ENCODE measurements around the gene CXCL12. TPM values are rescaled to one million over a fixed set of nuclear protein-coding genes. Genes with fewer than 3 reads are reported as not detected.

CXCL12 gene
- total RNA-seq, 2 donors from 2014 or later: 6.9 to 19.6 TPM

DNA sequence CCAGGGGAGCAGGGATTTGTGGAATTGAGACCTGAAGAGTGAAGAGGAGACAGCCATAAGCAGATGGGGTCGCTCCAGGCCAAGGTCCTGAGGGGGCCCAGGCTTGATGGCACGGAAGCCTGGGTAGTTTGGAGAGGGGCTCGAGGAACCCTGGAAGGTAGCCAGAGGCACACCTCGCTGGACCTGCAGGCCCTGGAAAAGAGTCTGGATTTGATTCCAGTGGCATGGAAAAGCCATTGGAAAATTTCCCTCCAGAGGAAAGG is 31.8 kb downstream of the CXCL12 start:
- no peak overlapping the region for H3K27ac ChIP-seq
- H3K36me3 ChIP-seq: no peaks in the 10 kb centered on the region
- intact Hi-C loops (cut with DNase I): no loop called here
- no peak for DNase-seq (ENCODE audit: low spot score)
- 96% methylated on average over 4 of the region's 4 CpGs for WGBS
- H3K4me1 ChIP-seq (replicated peaks): no peaks in the 10 kb centered on the region
- no peak overlapping the region for H3K4me3 ChIP-seq
- TF ChIP-seq POLR2AphosphoS5 (IDR thresholded peaks at IDR 0.05): no peak
- TF ChIP-seq POLR2A (IDR thresholded peaks at IDR 0.05): no peak
- TF ChIP-seq, protein P1, sequence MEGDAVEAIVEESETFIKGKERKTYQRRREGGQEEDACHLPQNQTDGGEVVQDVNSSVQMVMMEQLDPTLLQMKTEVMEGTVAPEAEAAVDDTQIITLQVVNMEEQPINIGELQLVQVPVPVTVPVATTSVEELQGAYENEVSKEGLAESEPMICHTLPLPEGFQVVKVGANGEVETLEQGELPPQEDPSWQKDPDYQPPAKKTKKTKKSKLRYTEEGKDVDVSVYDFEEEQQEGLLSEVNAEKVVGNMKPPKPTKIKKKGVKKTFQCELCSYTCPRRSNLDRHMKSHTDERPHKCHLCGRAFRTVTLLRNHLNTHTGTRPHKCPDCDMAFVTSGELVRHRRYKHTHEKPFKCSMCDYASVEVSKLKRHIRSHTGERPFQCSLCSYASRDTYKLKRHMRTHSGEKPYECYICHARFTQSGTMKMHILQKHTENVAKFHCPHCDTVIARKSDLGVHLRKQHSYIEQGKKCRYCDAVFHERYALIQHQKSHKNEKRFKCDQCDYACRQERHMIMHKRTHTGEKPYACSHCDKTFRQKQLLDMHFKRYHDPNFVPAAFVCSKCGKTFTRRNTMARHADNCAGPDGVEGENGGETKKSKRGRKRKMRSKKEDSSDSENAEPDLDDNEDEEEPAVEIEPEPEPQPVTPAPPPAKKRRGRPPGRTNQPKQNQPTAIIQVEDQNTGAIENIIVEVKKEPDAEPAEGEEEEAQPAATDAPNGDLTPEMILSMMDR (IDR thresholded peaks at IDR 0.05): no peak
- H3K9me3 ChIP-seq: no peaks in the 10 kb centered on the region
- no peaks in the 10 kb centered on the region for H3K27me3 ChIP-seq (replicated peaks; ENCODE audit: insufficient read depth)

DNA sequence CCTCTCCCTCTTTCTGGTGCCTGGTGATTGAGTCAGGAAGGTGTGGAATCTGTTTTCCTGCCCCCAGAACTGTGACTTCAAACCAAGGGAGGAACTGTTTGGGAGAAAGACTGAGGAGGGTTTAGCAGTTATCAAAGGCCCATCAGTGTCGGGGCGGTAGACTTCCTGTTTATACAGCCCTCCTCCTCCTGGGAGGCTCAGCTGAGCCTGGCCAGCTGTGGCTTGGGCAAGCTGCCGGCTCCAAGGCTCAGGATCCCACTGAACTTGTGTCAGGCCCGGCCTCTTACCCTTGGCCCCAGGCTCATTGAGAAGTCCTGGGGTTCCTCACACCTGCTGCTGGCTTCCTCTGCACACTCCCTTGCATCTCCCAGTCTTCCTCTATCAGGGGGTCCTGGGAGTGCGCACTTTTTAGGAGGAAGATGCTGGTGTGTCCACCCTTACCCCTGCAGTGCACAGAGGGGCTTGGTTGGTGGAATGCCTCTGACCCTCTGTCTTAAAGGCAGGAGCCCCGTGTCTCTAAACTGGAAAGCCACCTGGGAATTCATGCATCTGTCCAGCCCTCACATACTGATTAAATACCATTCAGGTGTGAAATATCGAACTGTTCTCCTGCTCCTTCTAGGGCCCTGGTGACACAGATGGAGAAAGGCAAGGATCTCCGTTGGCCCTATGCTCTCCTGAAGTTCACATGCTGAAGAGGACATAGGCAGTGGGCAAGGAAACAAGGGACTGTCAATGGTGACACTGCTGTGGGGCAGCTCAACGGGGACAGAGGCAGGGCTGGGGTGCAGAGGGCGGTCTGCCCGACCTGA is 32.4 kb downstream of the CXCL12 start:
- DNase-seq (ENCODE audit: low spot score): no peak
- H3K4me1 ChIP-seq (replicated peaks): no peaks in the 10 kb centered on the region
- TF ChIP-seq POLR2AphosphoS5 (IDR thresholded peaks at IDR 0.05): no peak
- TF ChIP-seq POLR2A (IDR thresholded peaks at IDR 0.05): no peak
- TF ChIP-seq, protein P1 (IDR thresholded peaks at IDR 0.05): no peak
- intact Hi-C loops (cut with DNase I): no loop called here
- H3K27me3 ChIP-seq (replicated peaks; ENCODE audit: insufficient read depth): no peaks in the 10 kb centered on the region
- WGBS: 63% methylated on average over 11 of the region's 11 CpGs
- H3K4me3 ChIP-seq: no peak overlapping the region
- H3K27ac ChIP-seq: no peak overlapping the region
- H3K36me3 ChIP-seq: no peaks in the 10 kb centered on the region
- H3K9me3 ChIP-seq: no peaks in the 10 kb centered on the region

DNA sequence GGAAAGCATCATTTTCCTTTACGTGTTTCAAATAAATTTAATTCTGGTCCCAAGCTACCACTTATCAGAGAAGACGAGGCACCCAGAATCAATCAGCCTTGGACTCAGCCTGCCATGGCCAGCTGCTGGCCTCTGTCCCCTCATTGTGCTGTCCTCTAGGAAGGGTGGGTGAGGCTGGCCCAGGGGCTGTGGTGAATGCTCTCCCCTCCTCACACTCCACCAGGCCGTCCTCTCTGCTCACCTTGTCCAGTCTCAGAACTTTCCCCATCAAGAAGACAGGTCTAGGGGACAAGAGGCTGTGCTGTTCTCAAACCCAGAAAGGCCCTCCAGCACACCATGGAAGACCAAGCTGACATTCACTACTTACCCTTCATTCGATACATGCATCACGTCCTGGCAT is 36.4 kb downstream of the CXCL12 start:
- no peak for DNase-seq (ENCODE audit: low spot score)

DNA sequence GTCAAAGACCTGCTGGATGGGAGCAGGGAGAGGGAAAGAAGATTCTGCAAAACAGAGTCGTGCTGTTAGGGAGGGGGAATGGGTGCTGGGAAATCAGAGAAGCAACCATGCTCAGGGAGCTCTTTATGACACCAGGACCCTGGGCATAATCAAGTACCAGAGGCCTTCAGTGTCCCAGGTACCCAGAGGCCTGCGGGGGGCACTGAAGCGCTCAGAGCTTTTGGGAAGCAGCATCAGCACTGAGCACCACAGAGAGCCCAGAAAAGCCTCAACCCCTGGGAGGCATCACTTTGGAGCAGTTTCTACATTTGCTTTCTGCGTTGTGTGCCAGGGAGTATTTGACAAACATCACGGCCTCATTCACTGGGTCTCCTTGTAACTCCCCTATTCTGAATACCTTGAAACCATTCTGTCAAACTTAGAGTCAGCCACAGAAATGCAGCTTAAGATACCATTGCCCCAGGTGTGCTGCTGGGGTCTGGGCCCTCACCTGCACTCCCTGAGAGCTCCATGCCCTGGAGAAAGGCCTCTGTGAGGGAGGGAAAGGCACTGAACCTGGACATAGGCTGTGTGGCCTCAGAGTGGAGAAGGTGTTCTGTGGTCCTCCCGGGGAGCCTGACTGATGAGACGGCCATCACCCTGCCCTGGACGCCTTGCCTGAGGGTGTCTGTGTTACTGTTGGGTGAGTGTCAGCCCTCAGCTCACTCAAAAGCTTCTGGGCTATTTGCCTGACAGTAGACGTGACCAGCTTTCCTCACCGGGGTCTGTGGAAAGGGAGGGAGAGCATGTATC is 37.1 kb downstream of the CXCL12 start:
- no peak overlapping the region for H3K27ac ChIP-seq
- intact Hi-C loops (cut with DNase I): no loop called here
- TF ChIP-seq, protein P1 (IDR thresholded peaks at IDR 0.05): no peak
- no peak for TF ChIP-seq POLR2AphosphoS5 (IDR thresholded peaks at IDR 0.05)
- no peak for TF ChIP-seq POLR2A (IDR thresholded peaks at IDR 0.05)
- no peaks in the 10 kb centered on the region for H3K4me1 ChIP-seq (replicated peaks)
- H3K9me3 ChIP-seq: no peaks in the 10 kb centered on the region
- no peaks in the 10 kb centered on the region for H3K27me3 ChIP-seq (replicated peaks; ENCODE audit: insufficient read depth)
- DNase-seq (ENCODE audit: low spot score): no peak
- no peak overlapping the region for H3K4me3 ChIP-seq
- WGBS: 93% methylated on average over 10 of the region's 10 CpGs
- H3K36me3 ChIP-seq: no peaks in the 10 kb centered on the region

More for the DNA sequence above, 36.4 kb downstream of the CXCL12 start:
- Histone ChIP-seq H3K9me3 (no peaks in the 10 kb centered on the region), H3K27me3 (replicated peaks; ENCODE audit: insufficient read depth) (no peaks in the 10 kb centered on the region), H3K36me3 (no peaks in the 10 kb centered on the region), H3K4me3 (no peak overlapping the region), H3K27ac (no peak overlapping the region), H3K4me1 (replicated peaks) (no peaks in the 10 kb centered on the region)
- intact Hi-C loops (cut with DNase I): no loop called here
- WGBS: 98% methylated on average over 5 of the region's 5 CpGs
- TF ChIP-seq POLR2AphosphoS5 (IDR thresholded peaks at IDR 0.05) (no peak), POLR2A (IDR thresholded peaks at IDR 0.05) (no peak)
- TF ChIP-seq, protein P1 (IDR thresholded peaks at IDR 0.05): no peak

All from prostate gland (tissue), 2 donors.